KMS-11 (cell line): Measurements from ENCODE around the gene ACADL.

Experiments used
- H2AFZ ChIP-seq: fragments of 200-600 bp; sonication (generic); 2 replicates; pipeline ENCODE4 v1.6.1; 2016; ENCODE audit warnings: antibody characterized with exemption, mixed run types, low read depth
- H3K27ac ChIP-seq: fragments of 200-600 bp; sonication (generic); 2 replicates; pipeline ENCODE4 v1.6.1; 2016; ENCODE audit warnings: mild to moderate bottlenecking, mixed run types
- H3K27me3 ChIP-seq: fragments of 200-600 bp; sonication (generic); 2 replicates; pipeline ENCODE4 v1.6.1; 2017; ENCODE audit warnings: mild to moderate bottlenecking, low read depth, mixed run types, moderate library complexity; ENCODE audit not compliant: insufficient read depth
- H3K36me3 ChIP-seq: fragments of 200-600 bp; sonication (generic); 2 replicates; pipeline ENCODE4 v1.6.1; 2017; ENCODE audit warnings: mild to moderate bottlenecking, mixed run types; ENCODE audit not compliant: insufficient read depth
- H3K4me1 ChIP-seq: fragments of 200-600 bp; sonication (generic); 2 replicates; pipeline ENCODE4 v1.6.1; 2016; ENCODE audit warnings: mild to moderate bottlenecking, low read depth, mixed run types; ENCODE audit not compliant: poor library complexity, severe bottlenecking
- H3K4me2 ChIP-seq: fragments of 200-600 bp; sonication (generic); 2 replicates; pipeline ENCODE4 v1.7.0; 2016; ENCODE audit warnings: mild to moderate bottlenecking, mixed run types
- H3K4me3 ChIP-seq: fragments of 200-600 bp; sonication (generic); IDR thresholded peaks from 2 replicates; pipeline ENCODE4 v1.6.1; 2017; ENCODE audit warnings: low read depth, low read length, mixed read lengths; ENCODE audit not compliant: insufficient read depth
- H3K79me2 ChIP-seq: fragments of 200-600 bp; sonication (generic); 2 replicates; pipeline ENCODE4 v1.6.1; 2016; ENCODE audit warnings: low read depth, mixed run types; ENCODE audit not compliant: insufficient read depth
- H3K9ac ChIP-seq: fragments of 200-600 bp; sonication (generic); 2 replicates; pipeline ENCODE4 v1.6.1; 2016; ENCODE audit warnings: mild to moderate bottlenecking, mixed run types
- H4K20me1 ChIP-seq: fragments of 200-600 bp; sonication (generic); 2 replicates; pipeline ENCODE4 v1.6.1; 2016; ENCODE audit warnings: mild to moderate bottlenecking, mixed run types; ENCODE audit not compliant: insufficient read depth
- TF ChIP-seq, protein P1 (sequence below): fragments of 200-600 bp; sonication (generic); conservative IDR thresholded peaks from 2 replicates; pipeline ENCODE4 v1.6.1; 2017; ENCODE audit warnings: low read depth, mild to moderate bottlenecking, antibody characterized with exemption, low read length, moderate library complexity, mixed read lengths

The ACADL gene

DNA sequence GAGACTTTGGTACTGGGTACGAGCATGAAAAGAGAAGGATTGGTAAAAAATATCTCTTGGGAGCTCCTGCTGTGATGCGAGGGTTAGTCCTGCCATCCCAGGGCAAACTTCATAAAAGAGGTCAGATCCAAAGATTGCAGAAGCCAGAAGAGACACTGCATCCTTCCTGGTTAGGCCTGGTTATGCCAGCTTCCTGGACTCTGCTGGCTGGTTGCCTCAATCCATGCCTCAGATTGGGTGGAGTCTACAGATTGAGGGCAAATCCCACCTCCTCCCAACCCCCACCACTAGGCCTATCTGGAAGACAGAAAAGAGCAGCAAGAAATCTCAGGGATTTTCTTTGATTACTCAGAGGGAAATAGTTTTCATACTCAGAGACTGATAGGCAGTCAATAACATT lies 5.3 kb upstream of the ACADL start:
- no peak overlapping the region for H3K9ac ChIP-seq
- no peaks in the 10 kb centered on the region for H3K79me2 ChIP-seq
- H3K27me3 ChIP-seq: no peaks in the 10 kb centered on the region
- H2AFZ ChIP-seq: no peak overlapping the region
- no peaks in the 10 kb centered on the region for H3K4me1 ChIP-seq
- no peak overlapping the region for H3K4me2 ChIP-seq
- H3K36me3 ChIP-seq: no peaks in the 10 kb centered on the region
- no peak overlapping the region for H3K27ac ChIP-seq
- H4K20me1 ChIP-seq: no peaks in the 10 kb centered on the region
- TF ChIP-seq, protein P1, sequence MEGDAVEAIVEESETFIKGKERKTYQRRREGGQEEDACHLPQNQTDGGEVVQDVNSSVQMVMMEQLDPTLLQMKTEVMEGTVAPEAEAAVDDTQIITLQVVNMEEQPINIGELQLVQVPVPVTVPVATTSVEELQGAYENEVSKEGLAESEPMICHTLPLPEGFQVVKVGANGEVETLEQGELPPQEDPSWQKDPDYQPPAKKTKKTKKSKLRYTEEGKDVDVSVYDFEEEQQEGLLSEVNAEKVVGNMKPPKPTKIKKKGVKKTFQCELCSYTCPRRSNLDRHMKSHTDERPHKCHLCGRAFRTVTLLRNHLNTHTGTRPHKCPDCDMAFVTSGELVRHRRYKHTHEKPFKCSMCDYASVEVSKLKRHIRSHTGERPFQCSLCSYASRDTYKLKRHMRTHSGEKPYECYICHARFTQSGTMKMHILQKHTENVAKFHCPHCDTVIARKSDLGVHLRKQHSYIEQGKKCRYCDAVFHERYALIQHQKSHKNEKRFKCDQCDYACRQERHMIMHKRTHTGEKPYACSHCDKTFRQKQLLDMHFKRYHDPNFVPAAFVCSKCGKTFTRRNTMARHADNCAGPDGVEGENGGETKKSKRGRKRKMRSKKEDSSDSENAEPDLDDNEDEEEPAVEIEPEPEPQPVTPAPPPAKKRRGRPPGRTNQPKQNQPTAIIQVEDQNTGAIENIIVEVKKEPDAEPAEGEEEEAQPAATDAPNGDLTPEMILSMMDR: no peak
- H3K4me3 ChIP-seq: no peak overlapping the region

GRCh38 chr2:210228586-210228985 lies 3.3 kb upstream of the ACADL start:
- no peaks in the 10 kb centered on the region for H3K27me3 ChIP-seq
- H3K4me1 ChIP-seq: no peaks in the 10 kb centered on the region
- H2AFZ ChIP-seq: no peak overlapping the region
- H3K4me2 ChIP-seq: no peak overlapping the region
- no peak overlapping the region for H3K4me3 ChIP-seq
- no peaks in the 10 kb centered on the region for H3K36me3 ChIP-seq
- no peak overlapping the region for H3K9ac ChIP-seq
- no peak overlapping the region for H3K27ac ChIP-seq
- H4K20me1 ChIP-seq: no peaks in the 10 kb centered on the region
- no peaks in the 10 kb centered on the region for H3K79me2 ChIP-seq
- TF ChIP-seq, protein P1: no peak

DNA sequence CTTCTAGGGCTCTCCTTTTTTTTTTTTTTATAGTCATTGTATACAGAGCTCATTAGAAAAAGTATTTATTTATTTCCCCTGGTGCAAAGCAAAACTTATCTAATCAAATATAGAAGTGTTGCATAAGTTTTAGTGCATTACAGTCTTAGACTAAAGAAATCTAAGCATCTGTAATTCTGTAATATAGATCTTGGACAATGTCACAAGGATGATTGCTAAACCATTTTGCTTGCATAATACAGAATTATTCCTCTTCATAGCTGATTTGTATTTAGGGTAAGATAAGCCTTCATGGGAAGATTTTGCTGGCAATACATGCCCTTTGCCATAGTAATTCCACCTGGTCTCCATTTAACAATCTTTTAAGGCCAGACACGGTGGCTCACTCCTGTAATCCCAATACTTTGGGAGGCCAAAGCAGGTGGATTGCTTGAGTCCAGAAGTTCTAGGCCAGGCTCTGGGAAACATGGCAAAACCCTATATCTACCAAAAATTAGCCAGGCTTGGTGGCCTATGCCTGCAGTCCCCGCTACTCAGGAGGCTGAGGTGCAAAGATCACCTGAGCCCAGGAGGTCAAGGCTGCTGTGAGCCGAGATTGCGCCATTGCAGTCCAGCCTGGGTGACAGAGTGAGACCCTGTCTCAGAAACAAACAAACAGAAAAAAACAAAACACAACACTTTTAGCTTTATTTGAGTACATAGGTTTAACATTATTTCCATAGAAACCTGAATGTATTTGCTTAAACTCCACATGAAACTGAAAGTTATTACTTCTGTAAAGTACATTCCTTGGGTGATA lies 2.2 kb upstream of the ACADL start:
- Histone ChIP-seq H4K20me1 (no peaks in the 10 kb centered on the region), H3K27me3 (no peaks in the 10 kb centered on the region), H3K4me3 (no peak overlapping the region), H3K27ac (no peak overlapping the region), H3K4me2 (no peak overlapping the region), H2AFZ (no peak overlapping the region), H3K9ac (no peak overlapping the region), H3K36me3 (no peaks in the 10 kb centered on the region), H3K79me2 (no peaks in the 10 kb centered on the region), H3K4me1 (no peaks in the 10 kb centered on the region)
- TF ChIP-seq, protein P1: no peak

DNA sequence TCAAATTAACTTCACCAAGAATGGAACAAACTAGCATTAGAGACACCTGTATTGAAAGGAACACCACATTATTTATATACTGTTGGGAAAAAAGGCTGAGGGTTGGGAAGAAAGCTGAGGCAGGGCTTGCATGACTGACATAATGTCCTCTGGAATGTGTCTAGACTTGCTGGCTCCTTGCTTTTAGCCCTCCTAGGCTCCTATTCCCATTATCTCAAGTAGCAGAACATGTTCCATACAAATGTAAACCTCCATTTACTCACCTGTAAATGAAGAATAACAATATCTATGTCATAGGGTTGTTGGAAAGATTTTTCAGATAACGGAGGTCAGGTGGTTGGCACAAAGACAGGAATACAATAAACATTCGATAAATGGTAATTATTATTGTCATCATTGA lies 976 bp upstream of the ACADL start:
- H3K4me3 ChIP-seq: no peak overlapping the region
- TF ChIP-seq, protein P1: no peak
- H2AFZ ChIP-seq: no peak overlapping the region
- H3K4me1 ChIP-seq: no peaks in the 10 kb centered on the region
- no peaks in the 10 kb centered on the region for H3K27me3 ChIP-seq
- no peak overlapping the region for H3K27ac ChIP-seq
- H3K4me2 ChIP-seq: no peak overlapping the region
- H3K9ac ChIP-seq: no peak overlapping the region
- H3K36me3 ChIP-seq: no peaks in the 10 kb centered on the region
- H3K79me2 ChIP-seq: no peaks in the 10 kb centered on the region
- H4K20me1 ChIP-seq: no peaks in the 10 kb centered on the region
